Posterior cingulate gyrus (tissue), 11 donors: ENCODE measurements around the gene ANKRD13B.

Source experiments
- DNase-seq, 10 donors: peaks; one replicate each; pipeline versions ENCODE4 v3.0.0 to v3.0.0-alpha.2; 2020 to 2021; ENCODE audit warnings: mixed read lengths in 3 of 10
- intact Hi-C: fragments of 100-400 bp; cut with DNase I; formaldehyde crosslinking; loops from one replicate; pipeline ENCODE4 v1.15.1; 2023

ANKRD13B gene

GRCh38 chr17:29578626-29579485, 14.1 kb upstream of the ANKRD13B start:
- intact Hi-C loops = no loop called here
- peak in 4 of 10 donors; percentile 6 to 27 (median 15) for DNase-seq

- intact Hi-C loops = loop anchor here (1.0 kb wide), 2 partner anchors 11 to 33 kb away; no protein-coding TSS in a partner anchor
- DNase-seq = peak; percentile 83 to 98 (median 93)
Observed at GRCh38 chr17:29579866-29580771, 12.8 kb upstream of the ANKRD13B start.

DNA sequence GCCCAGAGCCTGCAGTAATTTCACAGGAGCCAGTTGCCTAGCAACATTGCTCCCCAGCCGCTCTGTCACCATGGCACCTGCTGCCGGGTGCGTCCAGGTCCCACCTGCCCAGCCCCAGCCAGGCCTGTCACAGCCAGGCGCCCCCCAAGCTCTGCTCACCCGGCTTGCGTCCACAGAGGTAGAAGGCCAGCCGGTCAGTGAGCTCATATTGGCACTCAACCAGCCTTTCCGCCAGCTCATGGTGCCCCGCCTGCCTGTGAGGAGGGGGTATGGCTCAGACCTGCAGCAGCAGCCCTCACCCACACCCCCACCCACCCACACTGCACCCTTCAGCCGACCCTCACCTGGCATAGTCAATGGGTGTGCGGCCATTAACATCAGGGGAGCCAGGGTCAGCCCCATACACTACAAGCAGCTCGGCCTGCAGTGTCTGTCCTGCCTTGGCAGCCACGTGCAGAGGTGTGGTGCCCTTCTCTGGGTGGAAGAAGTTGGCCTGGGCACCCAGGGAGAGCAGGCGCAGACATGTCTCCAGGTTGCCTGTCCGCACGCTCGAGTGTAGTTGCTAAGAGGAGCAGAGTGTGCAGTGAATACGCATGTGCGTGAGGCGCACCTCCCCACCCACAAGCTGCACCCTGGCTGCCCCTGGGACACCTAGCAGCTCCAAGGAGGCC, 11.2 kb upstream of the ANKRD13B start:
- DNase-seq = peak in 6 of 10 donors; percentile 59 to 93 (median 79)
- intact Hi-C loops = no loop called here

DNA sequence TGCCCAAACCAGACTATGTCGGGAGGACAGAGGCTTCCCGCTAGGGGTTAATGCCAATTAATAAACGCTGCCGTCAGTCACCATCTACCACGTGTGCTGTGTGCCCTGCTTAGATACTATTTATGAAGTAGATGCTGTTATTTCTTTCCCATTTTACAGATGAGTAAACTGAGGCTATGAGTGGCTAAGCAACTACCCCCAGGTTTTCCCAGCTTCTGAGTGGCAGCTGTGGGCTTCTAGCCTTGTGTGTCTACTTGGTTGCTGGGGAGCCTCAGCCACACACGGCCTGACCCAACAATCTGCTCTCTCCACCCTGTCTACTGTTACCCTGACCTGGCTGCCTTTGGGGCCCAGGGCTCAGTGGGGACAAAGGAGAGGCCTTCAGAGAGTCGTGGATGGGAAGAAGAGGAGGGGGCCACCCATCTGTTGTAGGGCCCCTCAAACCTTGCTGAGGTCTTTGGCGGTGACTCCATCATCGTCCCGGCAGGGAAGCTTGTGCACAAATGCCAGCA, 10.6 kb upstream of the ANKRD13B start:
- intact Hi-C loops = no loop called here
- DNase-seq = peak in 3 of 10 donors; percentile 25 to 66 (median 25)

GRCh38 chr17:29582772-29583171, 10.2 kb upstream of the ANKRD13B start:
- intact Hi-C loops = no loop called here
- peak; percentile 73 to 97 (median 80) for DNase-seq

- peak in 3 of 10 donors; percentile 59 to 85 (median 67) for DNase-seq
- intact Hi-C loops = no loop called here
Observed at GRCh38 chr17:29583324-29584248, 9.3 kb upstream of the ANKRD13B start.

DNA sequence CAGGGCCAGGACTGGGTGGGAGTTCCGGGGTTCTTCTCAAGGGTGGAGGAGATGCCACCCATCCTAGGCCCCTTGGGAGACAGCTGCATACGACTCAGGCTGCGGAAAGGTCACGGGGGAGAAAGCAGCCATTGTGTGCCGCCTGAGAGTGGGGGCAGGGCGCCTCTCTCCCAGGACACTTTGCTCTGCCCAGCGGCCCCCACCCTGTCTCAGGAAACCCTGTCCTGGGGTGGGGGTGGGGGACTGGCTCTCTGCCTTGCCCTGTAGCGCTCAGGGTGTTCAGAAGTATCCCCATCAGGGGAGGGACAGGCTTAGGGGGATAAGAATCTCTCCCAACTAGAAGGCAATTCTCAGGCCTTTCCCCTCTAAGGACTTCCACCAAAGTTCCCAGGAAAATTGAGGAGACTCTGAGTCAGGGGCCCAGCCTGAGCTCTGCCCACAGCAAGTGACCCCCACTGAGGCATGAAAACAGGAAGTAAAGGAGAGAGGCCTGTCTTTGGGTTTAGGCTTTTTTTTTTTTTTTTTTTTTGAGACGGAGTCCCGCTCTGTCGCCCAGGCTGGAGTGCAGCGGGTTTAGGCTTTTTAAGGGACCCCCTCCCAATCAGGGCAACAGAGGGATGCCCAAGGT, 8.4 kb upstream of the ANKRD13B start:
- intact Hi-C loops = no loop called here
- DNase-seq = peak in 9 of 10 donors; percentile 55 to 95 (median 79)

DNA sequence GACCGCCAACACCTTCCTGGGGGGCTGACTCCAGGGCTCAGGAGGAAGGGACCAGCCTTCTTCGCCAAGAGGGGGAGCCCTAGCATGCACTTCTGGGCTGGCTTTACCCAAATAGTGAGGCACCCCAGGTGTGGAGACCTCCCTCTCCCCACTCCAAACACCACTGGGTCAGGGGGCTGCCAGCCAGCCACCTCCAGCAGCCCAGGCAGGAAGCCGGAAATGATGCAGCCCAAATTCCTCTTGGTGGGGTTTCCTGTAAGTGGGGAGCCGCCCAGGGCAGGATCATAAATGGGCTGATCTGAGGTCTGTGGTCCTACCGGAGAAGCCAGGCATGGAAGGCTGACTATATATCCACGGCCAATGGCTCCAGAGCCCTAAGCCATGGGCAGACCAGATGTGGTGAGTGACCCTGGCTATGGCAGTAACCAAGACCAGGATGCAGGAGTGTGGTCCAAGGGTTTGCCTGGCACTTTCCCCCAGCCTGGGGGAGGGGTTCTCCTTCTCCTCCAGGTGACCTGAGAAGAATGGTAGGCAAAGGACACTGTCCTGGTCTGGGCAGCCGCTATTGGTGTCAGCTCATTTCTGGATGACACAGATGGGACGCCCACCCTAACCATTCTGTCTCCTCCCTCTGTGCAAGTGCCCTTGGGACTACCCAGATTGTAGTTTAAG, 7.7 kb upstream of the ANKRD13B start:
- intact Hi-C loops = no loop called here
- DNase-seq = peak in 1 of 10 donors; percentile 62

DNA sequence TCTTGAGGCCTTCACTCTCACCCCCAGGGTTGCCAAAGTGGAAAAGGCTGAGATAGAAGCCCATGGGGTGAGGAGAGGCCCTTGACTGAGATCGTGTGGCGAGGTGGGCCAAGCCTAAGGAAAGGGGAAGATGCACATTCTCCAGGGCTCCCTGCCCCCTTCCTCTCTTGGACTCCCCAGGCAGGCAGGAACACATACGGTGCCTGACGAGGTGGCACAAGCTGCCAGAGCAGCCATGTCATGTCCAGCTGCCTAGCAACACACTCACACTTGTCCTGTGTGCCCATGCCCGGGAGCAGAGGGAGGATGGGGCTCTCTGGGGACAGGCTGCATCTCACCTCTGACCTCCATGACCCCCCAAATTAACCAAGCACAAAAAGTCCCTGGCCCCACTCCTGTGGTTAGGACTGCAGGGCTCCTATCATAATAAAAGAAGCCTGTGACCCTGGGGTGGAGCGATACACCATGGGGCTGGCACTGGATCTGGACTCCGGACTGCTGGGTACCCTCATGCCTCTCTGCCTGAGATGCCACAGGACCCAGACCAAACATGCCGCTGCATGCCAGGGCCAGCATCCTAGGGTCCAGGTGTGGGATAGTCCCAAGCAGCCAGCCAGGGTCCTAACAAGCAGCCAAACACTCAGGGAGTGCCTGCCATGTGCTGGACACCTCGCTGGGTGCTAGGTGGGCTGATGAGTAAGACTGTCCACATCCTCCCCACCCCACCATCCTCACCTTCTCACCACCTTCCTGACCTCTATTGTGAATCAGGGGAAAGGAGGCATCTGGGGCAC, 6.1 kb upstream of the ANKRD13B start:
- DNase-seq = no peak
- intact Hi-C loops = no loop called here

GRCh38 chr17:29587591-29587990, 5.3 kb upstream of the ANKRD13B start:
- DNase-seq = no peak
- intact Hi-C loops = no loop called here

- DNase-seq = no peak
- intact Hi-C loops = no loop called here
Observed at GRCh38 chr17:29588017-29588561, 4.8 kb upstream of the ANKRD13B start.

DNA sequence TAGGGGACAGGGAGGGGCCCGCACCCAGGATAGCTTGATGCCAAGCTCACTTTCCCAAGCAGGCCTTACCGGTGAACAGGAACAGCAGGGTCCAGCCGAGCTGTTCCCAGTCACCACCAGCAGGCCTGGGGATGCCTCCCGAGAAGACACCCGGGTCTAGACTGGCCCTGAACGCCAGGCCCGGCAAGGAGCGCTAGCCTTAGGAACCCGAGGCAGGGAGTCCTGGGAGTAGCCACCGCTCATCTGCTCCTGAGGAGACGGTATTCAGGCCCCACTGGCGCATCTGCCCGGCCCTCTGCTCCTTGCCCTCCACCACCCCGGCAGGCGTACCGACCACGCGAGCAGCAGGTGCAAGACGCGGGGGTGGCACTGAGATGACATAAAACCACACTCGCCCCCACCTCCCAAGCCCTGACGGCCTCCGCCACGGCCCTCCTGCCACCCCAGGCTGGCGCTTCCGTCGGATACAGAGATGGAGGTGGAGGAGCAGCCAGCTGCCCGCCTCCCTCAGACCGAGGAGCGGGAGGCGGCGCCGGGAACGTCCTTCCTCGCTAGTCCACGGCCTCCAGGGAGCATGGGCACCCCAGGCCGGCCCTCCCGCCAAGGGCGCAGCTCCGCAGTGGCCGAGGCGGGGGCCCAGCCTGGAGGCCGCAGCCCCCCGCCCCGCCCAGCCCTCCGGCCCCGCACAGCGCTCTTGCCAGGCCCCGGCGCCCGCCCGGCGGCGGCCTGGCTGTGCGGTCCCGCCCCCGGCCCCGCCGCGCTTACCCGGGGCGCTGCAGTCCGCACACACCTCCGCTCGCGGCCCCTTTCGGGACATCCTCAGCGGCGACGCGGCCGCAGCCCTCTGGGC, 4.1 kb upstream of the ANKRD13B start:
- DNase-seq = peak in 4 of 10 donors; percentile 45 to 91 (median 84)
- intact Hi-C loops = no loop called here

DNA sequence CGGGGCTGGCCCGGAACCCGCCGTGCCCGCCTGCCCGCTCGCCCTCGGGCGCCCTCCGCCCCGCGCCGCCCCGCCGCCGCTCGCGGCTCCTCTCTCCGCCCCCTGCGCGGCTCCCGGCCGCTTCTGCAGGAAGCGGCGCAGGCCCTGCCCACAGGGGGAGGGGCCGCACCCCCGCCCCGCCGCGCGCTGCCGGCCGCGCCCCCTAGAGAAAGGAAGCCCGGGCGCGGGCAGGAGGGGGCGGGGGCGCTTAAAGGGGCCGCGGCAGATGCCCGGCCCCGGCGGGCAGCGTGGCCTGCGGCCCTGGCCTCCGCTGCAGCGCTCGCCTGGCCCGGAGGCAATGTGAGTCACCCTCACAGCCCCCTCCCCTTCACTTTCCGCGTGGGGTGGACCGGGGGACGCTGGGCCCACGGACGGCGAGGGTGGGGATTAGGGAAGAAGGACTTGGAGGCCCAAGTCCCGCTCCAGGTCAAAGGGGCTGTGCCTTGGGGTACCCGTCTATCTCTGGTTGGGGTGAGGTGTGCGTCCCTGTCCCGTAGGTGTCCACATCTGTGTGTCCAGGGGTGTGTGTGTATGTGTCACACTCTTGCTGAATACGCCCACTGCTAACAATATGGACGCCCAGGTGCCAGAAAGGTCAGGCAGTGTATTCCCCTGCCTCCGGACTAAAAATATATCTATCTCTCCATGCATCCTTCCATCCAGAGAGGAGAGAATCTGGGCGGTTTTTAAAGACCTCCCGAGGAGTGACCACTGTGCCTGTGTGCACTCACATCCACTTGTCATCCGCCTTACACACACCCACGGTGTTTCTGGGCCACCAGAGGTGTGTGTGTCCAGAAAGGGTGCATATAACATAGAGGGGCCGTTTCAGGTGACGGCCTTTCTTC, 3.2 kb upstream of the ANKRD13B start, which contains the start of gene GIT1:
GIT1 (minus strand) TSS at position 125 of the 887 bp plus-strand sequence. CDS start 270 bp downstream, outside the sequence.
- intact Hi-C loops = no loop called here
- peak; percentile 69 to 98 (median 84) for DNase-seq

DNA sequence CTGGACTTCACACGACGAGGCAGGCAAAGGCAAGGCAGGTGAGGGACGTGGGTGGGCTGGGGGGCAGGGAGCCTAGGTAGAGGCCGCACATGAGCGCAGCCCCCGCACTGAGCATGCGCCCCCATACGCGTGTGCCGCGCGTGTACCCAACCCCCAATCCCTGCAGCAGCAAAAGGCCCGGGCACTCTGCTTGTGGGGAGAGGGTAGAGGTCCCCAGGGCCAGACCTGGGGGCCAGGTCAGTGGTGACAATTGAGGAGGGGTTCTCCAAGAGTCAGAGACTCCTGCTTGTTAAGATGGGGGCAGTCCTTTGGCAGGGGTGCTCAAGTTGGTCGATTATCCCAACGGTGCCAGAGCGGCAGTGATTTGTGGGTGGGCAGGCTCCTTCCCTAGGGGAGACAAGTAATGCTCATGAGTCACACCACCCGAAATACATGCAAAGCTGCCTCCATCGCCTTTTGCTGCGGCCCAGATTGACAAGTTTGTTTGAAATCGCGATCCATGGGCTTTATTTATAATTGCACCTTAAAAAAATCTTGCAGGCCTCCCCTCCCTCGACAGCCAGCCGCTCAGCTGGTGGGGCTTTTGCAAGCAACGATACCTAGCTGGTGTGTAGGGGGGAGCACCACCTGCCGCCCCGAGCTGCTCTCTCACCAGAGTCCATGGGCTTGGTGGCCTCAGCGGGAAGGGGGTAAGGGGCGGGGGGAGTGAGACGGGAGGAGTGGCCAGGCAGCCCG, 2.4 kb upstream of the ANKRD13B start:
- DNase-seq = peak in 4 of 10 donors; percentile 58 to 91 (median 86)
- intact Hi-C loops = loop anchor here (1.0 kb wide), 1 partner anchor 10 kb away; no protein-coding TSS in a partner anchor
